GF-D8 (cell line): ENCODE data around the gene AGRN.

Source experiments
- DNase-seq: peaks from one replicate; lab custom pipeline; 2025; lab: John Stamatoyannopoulos, UW

The AGRN gene

DNA sequence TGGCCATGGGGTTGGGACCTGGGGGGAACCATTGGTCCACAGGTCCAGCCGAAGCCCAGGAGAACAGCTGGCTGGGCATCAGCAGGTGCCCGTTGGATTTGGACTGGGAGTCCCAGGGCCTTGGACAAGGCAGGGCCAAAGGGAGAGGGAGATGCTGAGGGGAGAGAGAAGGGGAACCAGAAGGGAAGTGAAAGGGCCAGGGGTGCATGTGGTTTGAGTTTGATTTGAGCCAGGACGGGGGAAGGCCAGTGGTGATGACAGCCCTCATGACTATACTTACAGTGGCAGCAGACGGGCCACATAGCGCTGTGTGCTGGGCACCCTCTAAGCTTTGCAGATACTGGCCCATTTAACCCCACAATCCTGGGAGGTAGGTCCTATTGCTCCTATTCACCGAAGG lies 18.8 kb downstream of the AGRN start:
- DNase-seq: no peak

DNA sequence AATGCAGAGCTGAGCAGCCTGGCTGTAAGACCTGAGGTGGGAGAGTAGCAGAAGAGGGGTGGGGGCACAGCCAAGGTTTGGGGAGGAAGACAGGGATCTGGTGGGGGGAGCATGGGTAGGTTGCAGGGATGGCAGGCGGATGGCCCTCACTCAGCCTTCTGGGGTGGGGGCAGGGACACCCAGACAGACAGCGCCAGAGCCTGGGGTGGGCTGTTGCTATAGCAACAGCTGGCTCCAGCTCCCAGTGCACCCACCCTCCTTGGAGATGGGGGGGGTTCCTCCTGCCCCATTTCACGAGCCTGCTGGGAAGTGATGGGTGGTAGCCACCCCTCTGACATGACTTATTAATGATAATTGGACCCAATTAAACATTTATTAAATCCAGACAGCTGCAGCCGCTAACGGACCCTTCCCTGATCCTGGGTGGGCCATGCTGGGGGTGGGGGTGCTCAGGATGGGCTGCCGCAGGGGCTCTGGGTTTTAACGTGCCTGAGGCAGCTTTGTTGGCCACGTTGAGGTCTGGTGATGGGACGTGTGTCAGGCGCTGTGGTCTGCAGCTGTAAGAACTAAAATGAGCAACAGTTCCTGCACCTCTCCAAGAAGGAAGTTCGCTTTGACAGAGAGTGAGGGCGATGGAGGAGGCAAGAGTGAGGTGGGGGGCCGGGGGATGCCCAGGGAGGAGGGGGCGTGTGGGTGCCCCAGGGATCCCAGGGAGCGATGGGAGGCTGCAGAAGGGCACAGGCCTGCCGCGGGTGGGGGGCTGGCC lies 19.4 kb downstream of the AGRN start:
- DNase-seq: no peak

DNA sequence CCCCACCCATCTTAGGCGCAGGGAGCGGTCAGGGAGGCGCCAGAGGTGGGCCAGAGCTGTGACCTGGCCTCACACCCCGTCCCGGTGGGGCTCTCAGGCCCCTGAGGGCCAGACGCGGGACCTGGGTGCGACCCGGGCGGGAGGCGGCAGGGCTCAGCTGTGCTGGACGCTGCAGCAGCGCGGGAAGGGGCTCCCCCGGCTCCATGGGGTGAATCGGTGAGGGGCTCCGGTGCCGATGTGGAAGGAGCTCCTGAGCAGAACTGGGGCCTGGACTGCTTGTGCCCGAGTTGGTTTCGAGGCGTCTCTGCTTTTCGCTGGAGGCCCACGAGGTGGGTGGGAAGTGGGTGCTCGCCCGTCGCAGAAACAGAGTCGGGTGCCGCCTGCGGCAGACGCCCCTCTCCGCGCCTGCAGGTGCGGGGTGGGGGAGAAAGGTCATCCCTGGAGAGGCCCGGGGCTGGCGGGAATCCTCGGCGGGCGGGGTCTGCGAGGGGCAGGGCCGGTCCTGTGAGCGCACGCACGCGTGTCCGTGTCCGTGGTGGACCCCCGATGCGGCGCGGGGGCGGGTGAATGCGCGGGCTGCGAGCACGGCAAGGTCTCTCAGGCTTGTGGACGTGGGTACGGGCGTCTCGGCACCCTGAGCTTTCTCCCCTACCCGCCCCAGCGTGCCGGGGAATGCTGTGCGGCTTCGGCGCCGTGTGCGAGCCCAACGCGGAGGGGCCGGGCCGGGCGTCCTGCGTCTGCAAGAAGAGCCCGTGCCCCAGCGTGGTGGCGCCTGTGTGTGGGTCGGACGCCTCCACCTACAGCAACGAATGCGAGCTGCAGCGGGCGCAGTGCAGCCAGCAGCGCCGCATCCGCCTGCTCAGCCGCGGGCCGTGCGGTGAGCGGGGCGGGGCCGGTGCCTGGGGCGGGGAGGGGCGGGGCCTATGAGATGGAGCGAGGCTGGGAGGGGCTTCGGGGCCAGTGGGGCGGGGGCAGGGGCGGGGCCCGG lies 20.4 kb downstream of the AGRN start:
- DNase-seq: no peak

DNA sequence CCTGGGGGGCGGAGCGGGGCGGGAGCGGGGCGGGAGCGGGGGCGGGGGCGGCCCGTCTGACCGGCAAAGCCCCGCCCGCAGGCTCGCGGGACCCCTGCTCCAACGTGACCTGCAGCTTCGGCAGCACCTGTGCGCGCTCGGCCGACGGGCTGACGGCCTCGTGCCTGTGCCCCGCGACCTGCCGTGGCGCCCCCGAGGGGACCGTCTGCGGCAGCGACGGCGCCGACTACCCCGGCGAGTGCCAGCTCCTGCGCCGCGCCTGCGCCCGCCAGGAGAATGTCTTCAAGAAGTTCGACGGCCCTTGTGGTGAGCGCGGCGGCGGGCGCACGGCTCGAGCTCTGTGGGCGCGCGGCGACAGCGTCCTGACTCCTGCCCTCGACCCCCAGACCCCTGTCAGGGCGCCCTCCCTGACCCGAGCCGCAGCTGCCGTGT lies 21.2 kb downstream of the AGRN start:
- DNase-seq: no peak

- DNase-seq: no peak
Measured at GRCh38 chr1:1041873-1042272, 22.0 kb downstream of the AGRN start.

DNA sequence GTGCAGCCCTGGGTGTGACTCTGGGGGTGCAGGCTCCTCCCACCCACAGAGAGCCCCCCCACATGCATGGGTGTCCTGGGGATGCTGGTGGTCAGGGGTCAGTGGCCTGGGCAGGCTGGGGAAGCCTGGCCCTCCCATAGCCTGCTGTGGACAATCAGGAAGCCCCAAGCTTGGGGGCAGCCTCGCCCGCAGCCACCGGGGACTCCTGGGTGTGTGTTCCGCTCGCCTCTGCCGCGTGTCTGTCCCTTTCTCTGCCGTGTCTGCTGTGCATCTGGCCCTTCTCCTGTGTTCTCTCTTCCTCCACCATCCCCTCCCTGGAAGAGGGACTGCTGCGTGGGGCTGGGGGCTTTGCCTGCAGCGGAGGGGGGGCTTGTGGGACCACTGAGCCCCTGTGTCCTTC lies 22.9 kb downstream of the AGRN start:
- DNase-seq: no peak

GRCh38 chr1:1043411-1043810 lies 23.5 kb downstream of the AGRN start:
- no peak for DNase-seq

GRCh38 chr1:1043921-1044320 lies 24.0 kb downstream of the AGRN start:
- DNase-seq: no peak

GRCh38 chr1:1044455-1045078 lies 24.6 kb downstream of the AGRN start:
- DNase-seq: no peak

GRCh38 chr1:1045129-1045528 lies 25.2 kb downstream of the AGRN start:
- no peak for DNase-seq

DNA sequence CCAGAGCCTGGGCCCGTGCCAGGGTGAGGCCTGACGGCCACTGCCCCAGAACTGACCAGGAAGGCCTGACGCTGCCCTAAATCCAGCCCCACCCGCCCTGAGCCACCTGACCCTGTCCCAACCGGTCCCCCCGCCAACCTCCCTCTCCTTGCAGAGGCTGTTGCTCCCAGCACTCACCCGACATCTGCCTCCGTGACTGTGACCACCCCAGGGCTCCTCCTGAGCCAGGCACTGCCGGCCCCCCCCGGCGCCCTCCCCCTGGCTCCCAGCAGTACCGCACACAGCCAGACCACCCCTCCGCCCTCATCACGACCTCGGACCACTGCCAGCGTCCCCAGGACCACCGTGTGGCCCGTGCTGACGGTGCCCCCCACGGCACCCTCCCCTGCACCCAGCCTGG lies 26.3 kb downstream of the AGRN start:
- no peak for DNase-seq

GRCh38 chr1:1046767-1047166 lies 26.8 kb downstream of the AGRN start:
- no peak for DNase-seq

- no peak for DNase-seq
Measured at GRCh38 chr1:1047407-1047806, 27.5 kb downstream of the AGRN start.

GRCh38 chr1:1047963-1048362 lies 28.0 kb downstream of the AGRN start:
- DNase-seq: no peak

DNA sequence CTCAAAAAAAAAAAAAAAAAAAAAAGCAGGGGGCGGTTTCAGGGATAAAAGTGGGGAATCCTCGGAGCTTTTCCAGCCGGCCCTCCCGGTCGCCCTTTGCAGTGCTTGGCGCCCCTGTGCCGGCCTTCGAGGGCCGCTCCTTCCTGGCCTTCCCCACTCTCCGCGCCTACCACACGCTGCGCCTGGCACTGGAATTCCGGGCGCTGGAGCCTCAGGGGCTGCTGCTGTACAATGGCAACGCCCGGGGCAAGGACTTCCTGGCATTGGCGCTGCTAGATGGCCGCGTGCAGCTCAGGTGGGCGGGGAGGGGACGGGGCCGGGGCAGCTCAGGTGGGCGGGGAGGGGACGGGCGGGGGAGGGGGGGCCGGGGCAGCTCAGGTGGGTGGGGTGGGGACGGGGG lies 28.8 kb downstream of the AGRN start:
- DNase-seq: no peak

- no peak for DNase-seq
Measured at GRCh38 chr1:1049318-1050165, 29.6 kb downstream of the AGRN start.

DNA sequence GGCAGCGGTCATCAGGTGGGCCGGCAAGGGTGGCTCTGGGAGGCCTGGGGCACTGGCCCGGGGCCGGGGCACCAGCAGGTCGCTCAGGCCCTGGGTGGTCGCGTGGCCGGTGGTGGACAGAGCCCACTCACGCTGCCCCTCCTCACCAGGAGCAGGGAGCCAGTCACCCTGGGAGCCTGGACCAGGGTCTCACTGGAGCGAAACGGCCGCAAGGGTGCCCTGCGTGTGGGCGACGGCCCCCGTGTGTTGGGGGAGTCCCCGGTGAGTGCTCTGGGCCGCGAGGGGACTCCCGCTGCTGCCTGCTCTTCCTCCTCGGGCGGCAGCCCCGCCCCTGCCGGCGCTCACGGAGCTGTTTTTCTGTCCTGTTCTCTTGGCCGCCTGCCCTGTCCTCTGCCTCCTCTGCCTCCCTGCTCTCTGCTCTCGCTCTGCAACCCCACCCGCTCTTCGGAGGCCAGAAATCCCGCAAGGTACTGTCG lies 30.7 kb downstream of the AGRN start:
- DNase-seq: no peak

DNA sequence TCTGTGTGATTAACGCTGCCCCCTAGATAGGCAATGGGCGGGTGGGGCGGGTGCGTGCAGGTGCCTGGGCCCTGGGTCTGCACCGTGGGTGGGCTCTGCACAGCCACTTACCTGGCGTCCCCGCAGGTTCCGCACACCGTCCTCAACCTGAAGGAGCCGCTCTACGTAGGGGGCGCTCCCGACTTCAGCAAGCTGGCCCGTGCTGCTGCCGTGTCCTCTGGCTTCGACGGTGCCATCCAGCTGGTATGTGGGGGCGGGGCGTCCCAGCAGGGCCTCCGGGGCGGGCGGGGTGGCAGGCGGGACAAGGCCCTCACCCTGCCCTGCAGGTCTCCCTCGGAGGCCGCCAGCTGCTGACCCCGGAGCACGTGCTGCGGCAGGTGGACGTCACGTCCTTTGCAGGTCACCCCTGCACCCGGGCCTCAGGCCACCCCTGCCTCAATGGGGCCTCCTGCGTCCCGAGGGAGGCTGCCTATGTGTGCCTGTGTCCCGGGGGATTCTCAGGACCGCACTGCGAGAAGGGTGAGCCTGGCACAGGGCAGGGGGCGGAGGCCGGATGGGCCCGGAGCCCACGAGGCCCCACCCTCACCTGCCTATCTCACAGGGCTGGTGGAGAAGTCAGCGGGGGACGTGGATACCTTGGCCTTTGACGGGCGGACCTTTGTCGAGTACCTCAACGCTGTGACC lies 31.3 kb downstream of the AGRN start:
- DNase-seq: no peak

- no peak for DNase-seq
Measured at GRCh38 chr1:1052003-1052840, 32.3 kb downstream of the AGRN start.

- DNase-seq: no peak
Measured at GRCh38 chr1:1053022-1053421, 33.1 kb downstream of the AGRN start.
